MM.1S (cell line): Measurements from ENCODE around the gene SUPT16H.

Experiments used
- EZH2 ChIP-seq: fragments of 300-600 bp; sonication (generic); optimal IDR thresholded peaks from 2 replicates; pipeline ENCODE3; 2017; ENCODE audit warnings: low read depth, mild to moderate bottlenecking, antibody characterized with exemption, low read length, mixed read lengths
- TF ChIP-seq, protein P1 (sequence below): fragments of 300-600 bp; sonication (generic); IDR thresholded peaks from 2 replicates; pipeline ENCODE4 v1.5.1; 2016; ENCODE audit warnings: antibody characterized with exemption, low read length, mixed read lengths

DNA sequence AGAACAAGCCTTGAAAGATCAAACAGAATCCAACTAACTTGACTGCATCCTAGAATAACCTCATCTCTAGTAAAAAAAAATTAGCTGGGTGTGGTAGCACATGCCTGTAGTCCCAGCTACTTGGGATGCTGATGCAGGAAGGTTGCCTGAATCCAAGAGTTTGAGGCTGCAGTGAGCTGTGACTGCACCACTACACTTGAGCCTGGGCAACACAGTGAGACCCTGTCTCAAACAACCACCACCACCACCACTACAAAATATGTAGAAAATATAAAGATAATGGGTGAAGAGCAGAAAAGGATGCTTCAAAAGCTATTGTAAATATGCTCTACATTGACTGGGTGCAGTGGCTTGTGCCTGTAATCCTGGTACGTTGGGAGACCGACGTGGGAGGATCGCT is 27.3 kb downstream of the SUPT16H start:
- TF ChIP-seq, protein P1, sequence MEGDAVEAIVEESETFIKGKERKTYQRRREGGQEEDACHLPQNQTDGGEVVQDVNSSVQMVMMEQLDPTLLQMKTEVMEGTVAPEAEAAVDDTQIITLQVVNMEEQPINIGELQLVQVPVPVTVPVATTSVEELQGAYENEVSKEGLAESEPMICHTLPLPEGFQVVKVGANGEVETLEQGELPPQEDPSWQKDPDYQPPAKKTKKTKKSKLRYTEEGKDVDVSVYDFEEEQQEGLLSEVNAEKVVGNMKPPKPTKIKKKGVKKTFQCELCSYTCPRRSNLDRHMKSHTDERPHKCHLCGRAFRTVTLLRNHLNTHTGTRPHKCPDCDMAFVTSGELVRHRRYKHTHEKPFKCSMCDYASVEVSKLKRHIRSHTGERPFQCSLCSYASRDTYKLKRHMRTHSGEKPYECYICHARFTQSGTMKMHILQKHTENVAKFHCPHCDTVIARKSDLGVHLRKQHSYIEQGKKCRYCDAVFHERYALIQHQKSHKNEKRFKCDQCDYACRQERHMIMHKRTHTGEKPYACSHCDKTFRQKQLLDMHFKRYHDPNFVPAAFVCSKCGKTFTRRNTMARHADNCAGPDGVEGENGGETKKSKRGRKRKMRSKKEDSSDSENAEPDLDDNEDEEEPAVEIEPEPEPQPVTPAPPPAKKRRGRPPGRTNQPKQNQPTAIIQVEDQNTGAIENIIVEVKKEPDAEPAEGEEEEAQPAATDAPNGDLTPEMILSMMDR: no peak
- no peak for TF ChIP-seq EZH2
